ENCODE measurements around the gene DHCR24.

The DHCR24 gene

DNA sequence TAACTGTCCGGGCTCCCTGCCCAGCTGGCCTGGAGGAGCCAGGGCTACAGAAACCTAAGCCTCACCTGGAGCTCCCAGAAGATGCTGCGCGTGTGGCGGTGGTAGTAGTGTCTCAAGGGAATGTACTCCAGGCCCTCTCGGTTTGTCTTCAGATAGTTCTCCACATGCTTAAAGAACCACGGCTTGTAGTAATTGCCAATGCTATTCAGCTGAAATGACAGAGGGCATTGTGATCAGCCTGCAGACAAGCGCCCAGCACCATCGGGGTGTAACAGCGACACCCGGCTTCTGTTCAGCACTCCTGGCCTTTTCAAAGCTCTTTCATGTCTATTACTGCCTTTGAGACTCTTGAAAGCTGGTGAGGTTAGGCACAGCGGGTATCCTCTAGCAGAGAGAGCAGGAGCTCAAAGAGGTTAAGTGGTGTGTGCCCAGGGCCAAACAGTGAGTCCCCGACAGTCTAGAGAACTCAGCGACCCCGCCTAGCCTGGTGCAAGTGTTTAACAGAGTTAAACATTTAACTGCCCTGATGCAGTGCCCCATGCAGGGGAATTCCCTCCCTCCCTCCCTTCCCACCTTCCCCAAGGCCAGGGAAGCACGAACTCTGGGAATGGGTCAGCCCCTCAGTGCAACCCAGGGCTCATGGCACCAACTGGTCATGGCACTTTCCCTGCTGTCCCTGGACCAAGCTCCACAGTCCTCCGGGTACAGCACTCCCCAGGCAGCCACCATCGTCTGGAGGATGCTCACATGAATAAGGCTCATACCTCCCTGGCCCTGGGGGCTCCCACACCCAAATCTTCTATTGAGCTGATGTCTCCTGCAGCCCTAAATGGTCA is 21.5 kb downstream of the DHCR24 start:
- no peak for DNase-seq (ENCODE audit: low spot score)

DNA sequence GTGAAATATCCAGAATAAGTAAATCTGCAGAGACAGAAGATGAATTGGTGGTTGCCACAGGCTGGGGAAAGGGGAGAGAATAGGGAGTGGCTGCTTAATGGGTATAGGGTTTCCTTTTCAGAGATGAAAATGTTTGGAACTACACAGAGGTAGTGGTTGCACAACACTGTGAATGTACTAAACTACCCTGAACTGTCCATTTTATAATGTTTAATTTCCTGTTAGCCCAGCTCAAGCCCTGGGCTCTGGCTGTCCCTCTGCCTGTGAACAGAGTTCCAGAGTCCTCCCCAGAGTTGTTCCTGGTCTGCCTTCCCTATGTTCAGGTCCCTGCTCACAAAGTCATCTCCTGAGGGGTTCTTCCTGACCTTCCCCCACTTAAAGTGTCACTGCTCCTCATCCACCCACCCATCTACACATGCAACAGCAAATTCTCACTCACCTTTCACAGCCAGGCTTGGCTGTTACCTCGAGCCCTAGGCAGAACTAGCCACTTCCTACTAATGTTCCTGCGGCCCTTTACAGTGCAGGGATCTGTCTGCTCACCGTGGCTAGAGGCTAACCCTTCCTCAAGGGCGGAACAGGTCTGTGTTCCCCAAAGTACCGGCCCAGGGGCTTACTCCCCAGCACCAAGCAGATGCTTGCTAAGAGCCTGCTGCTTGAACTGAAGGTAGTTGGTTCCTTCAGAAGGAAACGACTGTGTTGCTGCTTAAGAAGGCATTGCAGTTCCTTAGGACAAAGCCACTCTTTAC is 22.4 kb downstream of the DHCR24 start:
- DNase-seq (ENCODE audit: low spot score): no peak

DNA sequence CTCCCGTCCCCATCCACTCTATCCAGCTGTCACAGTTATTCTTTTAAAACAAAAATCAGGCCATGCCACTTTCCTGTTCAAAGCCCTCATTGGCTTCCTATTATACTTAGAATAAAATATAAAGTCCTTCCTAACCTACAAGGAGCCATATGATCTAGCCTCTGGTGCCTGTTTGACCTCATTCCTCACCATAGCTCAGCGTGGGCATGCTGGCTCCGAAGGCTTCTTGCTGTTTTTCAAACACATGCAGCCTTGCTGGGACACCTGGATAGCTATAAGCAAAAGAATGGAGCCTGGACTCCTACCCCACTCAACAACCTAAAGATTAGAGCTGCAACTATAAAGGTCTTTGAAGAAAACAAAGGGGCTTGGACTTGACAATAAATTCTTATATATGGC is 23.7 kb downstream of the DHCR24 start:
- DNase-seq (ENCODE audit: low spot score): no peak

DNA sequence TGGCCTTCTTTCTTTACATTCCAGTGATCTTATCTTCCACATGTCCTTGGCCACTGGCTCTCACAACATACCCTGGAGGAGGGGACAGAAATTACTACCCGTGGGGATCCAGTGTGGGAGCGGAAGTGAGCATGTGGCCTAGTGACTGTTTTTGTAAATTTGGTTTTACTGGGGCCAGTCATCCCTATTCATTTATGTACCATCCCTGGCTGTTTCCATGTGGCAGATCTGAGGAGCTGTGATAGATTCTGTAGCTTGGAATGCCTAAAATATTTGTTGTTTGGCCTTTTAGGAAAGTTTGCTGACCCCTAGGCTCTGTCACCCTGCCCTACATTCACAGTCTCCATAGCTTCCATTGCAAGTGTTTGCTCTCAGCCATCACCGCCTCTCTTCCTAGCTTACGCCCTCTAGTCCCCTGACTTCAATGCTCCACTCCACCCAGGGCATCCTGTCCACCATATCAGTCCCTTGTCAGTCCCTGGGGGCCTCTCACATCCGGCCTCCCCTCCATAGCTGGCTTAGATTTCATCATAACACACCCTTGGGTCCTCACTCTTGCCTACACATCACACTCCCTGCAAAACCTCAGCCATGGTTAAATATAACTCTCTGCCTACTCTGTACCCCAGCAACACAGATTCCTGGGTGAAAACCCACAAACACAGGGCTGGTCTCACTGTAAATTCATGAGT is 25.8 kb downstream of the DHCR24 start:
- DNase-seq (ENCODE audit: low spot score): no peak

DNA sequence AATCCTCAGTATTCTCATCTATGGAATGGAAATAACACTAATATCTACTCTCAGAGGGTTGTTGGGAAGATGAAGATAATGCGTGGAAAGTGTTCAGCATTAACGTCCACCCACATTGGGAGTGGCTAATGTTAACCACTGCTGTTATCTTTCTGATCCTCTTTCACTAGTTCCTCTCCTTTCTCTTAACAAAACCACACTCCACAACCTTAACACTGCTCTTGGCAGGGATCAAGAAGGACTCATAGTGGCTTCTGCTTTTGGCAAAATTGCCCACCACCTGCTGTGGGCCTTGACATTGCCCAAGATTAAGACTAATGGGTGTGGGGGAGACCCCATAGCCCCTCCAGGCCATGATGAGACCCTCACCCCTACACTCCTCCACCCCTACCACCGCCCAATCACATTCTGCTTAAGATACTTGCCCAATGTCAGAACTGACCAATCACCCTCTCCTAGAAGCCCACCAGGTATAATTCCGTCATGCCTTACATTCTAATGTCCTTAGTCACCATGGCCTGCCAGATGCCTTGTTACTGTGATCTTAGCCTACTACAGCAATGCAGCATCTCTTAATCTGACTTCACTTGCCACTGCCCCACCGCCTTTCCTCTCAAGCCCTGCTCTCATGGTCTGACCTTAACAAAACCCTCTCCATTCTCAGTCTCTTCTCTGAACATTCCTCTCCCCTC is 27.1 kb downstream of the DHCR24 start:
- no peak for DNase-seq (ENCODE audit: low spot score)

DNA sequence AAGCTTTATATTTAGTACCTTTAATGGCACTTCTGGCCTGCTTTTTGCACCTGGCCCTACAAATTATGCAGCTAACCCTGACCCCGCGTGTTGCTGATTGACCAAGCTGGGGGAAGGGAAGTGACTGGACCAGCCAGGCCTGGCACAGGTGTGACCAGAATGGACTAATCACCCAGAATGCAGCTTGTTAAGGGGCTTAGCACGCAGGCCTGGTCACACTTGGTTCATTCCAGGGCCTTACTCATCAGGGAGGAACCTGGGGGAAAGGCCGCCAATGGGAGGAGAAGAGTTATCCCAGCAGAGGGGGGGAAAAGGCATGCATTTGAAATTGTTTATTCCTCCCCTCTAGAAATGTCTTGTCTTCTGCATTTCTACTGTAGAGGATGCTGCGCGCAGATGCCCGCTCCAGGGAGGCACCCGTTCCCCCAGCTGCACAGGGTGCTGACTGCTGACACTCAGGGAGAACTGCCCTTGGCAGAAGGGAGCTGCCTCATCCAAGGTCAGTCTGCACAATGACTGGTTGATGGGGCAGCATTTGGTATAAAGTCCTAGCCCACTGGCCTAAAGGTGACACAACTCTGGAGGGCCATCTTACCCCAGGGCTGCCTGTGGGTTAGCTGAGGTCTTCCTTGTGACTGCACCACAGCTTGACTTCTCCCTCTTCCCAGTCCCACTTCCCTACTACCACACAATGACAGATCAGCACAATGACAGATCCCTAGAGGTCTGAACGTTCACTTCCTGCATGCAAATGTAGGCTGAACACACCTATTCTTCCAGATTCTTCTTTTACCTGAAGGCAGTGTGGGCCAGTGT is 29.0 kb downstream of the DHCR24 start:
- peak; percentile 39 for DNase-seq (ENCODE audit: low spot score)

DNA sequence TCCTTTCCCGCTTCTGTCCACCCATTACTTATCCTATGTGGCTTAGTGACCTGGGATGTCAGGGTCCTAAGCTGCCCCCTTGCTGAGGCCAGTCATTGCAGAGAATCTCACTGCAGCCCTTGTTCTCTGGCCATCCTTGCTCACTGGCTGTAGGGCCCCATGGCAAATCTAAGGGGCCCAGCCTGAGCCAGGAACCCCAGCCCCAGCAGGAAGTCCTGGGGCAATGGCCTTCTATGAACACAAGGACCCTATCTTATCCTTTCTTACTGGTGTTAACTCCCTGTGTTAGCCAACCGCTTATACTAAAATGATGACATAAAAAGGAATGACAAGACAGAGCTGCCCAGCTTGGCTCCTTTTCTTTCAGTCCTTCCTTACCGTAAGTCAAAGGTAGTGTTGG is 29.9 kb downstream of the DHCR24 start:
- DNase-seq (ENCODE audit: low spot score): no peak

DNA sequence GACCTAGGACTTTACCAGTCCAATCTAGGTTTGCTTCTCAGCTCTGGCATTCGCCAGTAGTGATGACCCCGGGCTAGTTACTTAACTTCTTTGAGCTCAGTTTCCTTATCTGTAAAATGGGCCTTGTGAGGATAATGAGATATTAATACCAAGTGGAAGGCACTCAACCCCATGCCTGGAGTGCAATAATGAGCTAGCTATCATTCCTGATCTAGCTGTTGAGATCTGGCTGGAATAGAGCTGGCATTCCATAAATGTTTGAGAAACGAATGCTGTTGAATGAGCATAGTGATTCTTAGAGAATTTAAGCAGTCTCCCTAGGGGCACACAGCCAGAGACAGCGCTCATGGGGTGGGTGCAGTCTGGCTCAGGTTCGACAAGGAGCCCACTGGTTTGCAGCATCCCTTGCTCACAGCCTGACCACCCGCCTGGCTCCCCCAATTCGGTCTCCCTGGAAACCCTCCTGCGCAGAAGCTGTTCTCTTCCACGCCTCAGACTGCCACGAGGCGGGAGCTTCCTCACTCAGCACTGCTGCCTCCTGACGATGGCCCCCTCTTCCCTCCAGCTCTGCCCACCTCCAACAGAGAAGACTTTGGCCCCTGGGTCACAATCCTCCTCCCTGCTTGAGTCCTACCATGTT is 32.5 kb downstream of the DHCR24 start:
- no peak for DNase-seq (ENCODE audit: low spot score)

DNA sequence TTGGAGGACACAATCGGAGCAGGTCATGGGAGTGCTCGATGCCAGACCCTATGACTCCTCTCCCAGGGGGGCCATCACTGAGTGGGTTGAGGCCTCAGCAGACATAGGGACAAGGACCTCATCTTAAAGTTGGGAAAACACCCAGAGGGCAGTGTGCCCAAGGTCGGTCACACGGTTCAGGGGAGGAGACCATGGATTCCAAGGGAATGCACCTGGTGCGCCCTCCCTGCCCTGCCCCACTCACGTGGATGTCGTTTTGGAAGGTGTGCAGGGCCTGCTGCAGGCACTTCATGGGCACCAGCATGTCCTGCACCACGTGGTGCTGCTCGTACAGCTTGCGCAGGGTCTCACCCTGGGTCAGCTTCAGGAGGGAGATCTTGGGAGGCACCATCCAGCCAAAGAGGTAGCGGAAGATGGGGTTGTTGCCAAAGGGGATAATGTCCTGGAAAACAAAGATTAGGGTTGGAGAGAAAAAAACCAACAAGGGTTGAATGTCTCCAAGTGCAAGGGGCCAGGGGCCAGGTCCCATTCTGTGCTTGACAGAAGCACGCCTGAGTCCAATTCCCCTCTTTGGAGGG is 33.1 kb downstream of the DHCR24 start:
- no peak for DNase-seq (ENCODE audit: low spot score)

DNA sequence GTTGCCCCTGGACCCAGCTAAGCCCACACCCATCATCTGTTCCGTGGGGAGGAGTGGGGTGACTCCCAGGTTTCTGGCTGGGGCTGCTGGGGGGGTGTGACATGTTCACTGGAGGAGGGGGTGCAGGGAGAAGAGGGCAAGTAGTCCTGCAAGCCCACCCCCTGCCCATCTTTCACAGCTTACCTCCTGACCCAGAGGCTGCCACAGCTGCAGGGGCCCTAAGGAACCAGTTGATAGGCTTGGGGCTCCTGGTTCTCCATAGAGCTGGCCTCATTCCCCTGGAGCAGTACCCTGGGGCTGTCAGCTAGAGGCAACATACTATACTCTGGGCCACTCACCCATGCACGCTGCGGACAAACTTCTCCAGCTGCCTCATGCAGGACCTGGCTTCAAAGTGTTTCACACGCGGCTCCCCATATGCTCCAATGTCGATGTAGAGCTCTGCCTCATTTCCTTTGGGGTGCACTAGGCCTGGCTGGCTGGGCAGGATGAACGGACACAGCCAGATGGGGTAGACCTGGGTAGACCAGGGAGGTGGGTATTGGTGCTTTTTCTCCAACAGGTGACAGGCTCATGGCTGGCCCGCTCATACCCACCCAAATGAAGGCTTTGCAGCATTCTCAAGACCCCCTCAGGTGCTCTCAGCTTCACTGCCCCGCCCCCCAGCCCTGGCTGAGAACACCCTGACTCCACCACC is 33.8 kb downstream of the DHCR24 start:
- no peak for DNase-seq (ENCODE audit: low spot score)

DNA sequence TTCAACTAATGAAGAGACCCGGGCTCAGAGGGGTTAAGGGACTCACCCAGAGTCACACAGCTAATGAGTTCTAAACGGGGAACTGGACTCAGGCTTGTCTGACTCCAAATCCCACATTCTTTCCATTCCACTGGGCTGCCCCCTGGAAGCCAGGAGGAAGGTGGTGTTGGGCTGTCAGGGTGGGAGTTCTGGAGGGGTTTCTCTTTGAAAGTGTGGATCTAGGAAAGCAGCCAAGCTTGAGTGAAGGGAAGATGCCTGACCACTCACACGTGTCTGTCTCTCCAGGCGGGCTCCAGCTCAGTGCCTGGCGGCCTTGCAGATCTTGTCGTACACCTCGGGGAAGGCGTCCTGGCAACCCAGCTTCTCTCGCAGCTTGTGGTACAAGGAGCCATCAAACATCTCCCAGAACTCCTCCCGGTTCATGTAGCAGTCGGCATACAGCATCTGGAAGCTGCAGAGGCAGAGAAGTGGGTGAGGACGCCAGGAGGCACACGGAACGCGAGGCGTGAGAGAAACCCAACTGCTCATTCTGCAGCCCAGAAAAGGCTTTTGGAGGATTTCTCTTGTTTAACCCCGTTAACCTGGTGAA is 35.0 kb downstream of the DHCR24 start:
- no peak for DNase-seq (ENCODE audit: low spot score)

DNA sequence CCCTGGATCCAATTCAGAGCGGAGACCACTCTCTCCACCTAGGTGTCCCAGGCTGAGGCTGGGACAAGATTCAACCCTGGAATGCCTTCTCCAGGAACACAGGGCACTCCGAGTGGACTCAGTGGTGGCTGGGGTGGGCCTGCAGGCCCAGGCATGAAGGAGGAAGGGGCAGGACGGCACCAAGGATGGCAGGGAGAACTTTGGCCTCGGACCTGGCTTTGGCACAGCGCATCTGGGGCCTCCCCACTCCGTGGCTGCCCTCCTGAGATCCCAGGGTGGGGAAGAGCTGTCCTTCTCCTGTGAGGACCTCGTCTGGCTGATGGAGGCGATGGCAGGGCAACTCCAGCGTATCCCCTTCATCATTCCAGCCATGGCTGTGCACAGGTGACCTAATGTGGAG is 35.6 kb downstream of the DHCR24 start:
- DNase-seq (ENCODE audit: low spot score): no peak

DNA sequence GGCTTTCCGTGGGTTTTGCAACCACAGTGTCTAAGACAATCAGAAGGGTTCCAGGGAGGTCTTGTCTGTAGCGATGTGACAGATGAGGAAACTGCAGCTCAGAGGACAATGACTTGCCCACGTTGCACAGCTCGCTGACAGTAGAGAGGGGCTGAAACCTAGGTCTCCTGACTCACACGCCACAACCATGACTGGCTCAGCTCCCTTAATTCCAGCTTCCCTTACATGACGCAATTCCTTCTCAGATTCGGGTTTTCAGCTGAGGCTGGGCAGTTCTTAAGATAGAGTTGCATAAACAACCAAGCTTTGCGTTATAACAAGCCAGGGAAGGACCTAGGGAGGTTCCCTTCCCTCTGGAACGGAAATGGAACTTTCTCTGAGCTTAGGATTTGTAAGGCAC is 36.3 kb downstream of the DHCR24 start:
- peak; percentile 85 for DNase-seq (ENCODE audit: low spot score)

DNA sequence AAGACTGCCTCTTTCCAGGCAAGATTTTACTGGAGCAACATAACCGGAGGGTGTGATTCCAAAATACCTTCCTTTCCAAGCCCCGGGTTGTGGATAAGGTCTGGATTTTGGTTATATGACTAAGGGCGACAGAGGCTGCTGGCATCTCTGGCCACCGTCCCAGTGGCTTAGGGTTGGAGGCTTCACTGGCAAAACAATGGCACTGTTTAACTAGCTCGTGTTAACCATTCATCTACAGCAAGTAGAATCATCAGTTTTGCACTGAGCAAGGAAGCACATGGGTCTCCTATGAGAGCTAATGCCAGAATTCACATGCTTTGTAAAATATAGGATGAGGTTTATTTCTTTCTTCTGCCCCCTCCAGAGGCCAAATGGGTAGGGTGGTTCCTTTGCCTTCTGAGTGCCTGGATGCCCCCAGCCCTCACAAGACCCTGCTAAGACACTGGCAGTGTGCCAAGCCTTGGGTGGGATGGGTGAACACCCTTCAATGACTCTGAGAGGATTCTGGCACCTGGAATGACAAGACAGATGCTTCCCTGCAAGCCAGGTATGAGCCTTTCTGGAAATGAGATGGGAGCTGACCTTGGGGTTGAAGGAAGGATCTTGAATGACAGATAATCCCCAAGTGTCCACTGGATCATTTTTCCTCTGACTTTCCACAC is 36.8 kb downstream of the DHCR24 start:
- DNase-seq (ENCODE audit: low spot score): no peak

DNA sequence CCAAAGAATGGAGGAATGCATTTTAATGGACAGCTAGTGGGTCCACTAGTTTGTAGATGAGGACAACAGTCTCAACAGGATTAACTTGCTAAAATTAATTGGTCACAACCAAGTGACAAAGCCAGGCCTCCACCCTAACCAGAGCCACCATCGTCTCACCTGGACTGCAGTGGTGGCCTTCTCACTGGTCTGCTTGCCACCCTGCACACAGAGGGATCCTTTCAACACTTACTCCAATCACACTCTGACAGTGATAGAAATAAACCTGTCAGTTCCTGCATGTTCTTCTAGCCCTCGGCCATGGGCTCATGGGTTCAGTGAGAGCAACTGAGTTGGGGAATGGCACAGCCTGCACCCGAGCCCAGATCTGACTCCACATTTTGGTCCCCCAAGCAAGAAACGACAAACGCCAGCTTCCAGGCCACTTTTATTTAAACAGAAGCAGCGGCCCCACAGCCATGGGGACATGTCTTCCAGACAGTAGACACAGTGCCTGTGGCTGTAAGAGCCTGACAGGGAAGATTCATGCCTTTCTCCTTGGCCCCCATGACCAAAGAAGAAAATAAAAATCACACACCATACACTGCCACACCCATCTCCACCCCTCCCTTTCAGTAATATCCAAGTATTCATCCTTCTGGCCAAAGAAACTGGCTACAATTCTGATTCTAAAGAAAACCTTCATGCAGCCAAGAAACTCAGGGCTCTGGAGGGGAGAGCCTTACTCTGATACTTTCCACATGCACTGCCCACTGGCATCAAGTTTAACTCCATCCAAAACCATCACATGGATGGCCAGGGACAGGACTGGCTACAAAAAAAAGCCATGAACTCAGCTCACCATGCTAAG is 37.6 kb downstream of the DHCR24 start:
- no peak for DNase-seq (ENCODE audit: low spot score)

DNA sequence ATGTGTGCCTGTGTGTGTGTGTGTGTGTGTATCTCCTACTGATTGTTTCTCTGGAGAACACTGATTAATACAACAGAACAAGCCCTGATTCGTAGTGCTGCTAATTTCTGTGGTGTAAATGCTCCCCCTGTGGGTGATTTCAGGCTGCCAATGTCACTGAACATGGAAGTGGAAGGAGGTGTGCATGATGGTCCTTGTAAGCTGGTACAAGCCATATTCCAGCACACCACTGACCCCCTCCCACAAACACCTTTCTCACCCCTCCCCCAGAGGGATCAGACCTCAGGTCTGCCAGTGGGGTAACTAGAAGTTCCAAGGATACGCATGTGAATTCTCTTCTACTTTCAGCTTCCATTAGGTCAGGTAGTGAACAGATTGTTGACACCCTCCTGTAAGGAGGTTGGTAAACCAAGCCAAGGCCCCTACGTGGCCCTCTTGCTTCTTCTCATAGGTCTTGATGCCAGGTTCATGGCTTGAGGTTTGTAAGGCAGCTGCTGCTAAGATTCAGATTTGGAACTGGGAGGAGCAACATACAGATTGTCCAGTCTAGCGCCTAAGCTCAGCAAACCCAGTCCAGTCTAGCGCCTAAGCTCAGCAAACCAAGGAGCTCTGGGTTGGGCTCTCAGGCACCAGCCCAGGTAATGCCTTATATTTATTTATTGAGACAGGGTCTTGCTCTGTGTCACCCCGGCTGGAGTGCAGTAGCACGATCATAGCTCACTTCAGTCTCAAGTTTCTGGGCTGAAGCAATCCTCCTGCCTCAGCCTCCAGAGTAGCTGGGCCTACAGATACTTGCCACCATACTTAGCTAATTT is 38.7 kb downstream of the DHCR24 start:
- no peak for DNase-seq (ENCODE audit: low spot score)

DNA sequence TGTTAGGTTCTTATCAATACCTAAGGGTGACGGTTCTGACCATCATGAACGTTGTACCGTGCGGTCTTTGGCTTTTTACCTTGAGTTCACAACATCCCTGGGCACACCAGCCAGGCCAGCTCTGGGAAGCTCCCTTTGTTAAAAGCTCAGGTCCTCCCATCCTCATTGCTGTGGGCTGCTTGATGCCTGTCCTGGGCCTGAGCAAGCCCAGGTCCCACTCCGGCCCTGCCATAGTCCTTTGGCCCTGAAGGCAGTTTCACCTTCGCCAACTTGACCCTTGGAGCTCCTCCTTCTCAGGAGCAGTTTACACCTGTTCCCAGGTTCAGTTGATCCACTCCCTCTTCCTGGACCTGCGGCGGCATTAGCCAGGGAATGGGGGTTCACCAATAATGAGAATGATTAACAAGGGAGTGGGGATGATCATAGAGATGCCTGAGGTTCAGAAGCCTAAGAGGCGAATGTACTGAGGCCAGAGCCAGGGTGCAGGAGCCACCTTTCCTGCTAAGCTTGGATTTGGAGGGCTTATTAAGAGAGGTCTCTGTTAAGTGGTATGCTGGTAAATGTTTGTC is 40.2 kb downstream of the DHCR24 start:
- DNase-seq (ENCODE audit: low spot score): no peak

Measured in AG08396 (cell line).